ENCODE results near the gene TMBIM1. TPM values are rescaled to one million over a fixed set of nuclear protein-coding genes. Genes with fewer than 3 reads are reported as not detected.

Gene TMBIM1
- polyA plus RNA-seq, 1 of the 3 experiments (the other 2 are of a cell fraction) = 7.8 TPM

GRCh38 chr2:218244204-218244603 lies 48.1 kb downstream of the TMBIM1 start:
- H3K36me3 ChIP-seq (replicated peaks in 1 of 2; ENCODE audit: control insufficient read depth in 1 of 2, insufficient read depth in 2 of 2, low read length in 1 of 2) = peaks cover 76 to 97% of the 10 kb centered on the region in 2 experiments
- no peak overlapping the region for H3K27ac ChIP-seq (ENCODE audit: low read depth in 2 of 2, low read length in 1 of 2)
- H2AFZ ChIP-seq (ENCODE audit: low read depth) = no peak overlapping the region
- no peaks in the 10 kb centered on the region for H3K9me3 ChIP-seq
- no peaks in the 10 kb centered on the region for H3K9me2 ChIP-seq
- H3K4me2 ChIP-seq = no peak overlapping the region
- no peak for TF ChIP-seq MEF2A (IDR thresholded peaks at IDR 0.05; ENCODE audit: borderline replicate concordance, low read depth)
- no peak for TF ChIP-seq ZBTB33 (IDR thresholded peaks at IDR 0.05; ENCODE audit: borderline replicate concordance, low read depth)
- no peak for TF ChIP-seq ELF1 (IDR thresholded peaks at IDR 0.05)
- no peak for TF ChIP-seq FOSL2 (IDR thresholded peaks at IDR 0.05; ENCODE audit: borderline replicate concordance, low read depth)
- DNase-seq = no peak
- no peaks in the 10 kb centered on the region for H3K4me1 ChIP-seq (ENCODE audit: control insufficient read depth in 1 of 2, insufficient read depth in 2 of 2, low read depth in 1 of 2, low read length in 1 of 2)
- peaks cover 7% of the 10 kb centered on the region for H3F3A ChIP-seq (replicated peaks; ENCODE audit: insufficient read depth)
- CTCF ChIA-PET = interaction anchor here (1.1 to 5.7 kb wide), 3 partner anchors 14 to 26 kb away, joined by 4 to 34 read pairs (median 4); partner anchors contain the start of genes AAMP and PNKD
- H3K9ac ChIP-seq = no peak overlapping the region
- peaks cover 78% of the 10 kb centered on the region for H3K79me2 ChIP-seq (ENCODE audit: insufficient read depth)
- 100% methylated on average over 1 of the region's 1 CpG for WGBS (ENCODE audit: low lambda C conversion rate)
- H3K27me3 ChIP-seq (ENCODE audit: insufficient read depth) = no peaks in the 10 kb centered on the region
- no peak overlapping the region for H3K4me3 ChIP-seq (ENCODE audit: low read depth in 2 of 2, low read length in 1 of 2)
- POLR2A ChIA-PET = no interaction called here
- H4K20me1 ChIP-seq (ENCODE audit: insufficient read depth) = 0 out of 2 replicates have a peak, but pooled peaks cover 7% of the 10 kb centered on the region

- TF ChIP-seq GATA2 (CRISPR knock-in tag; IDR thresholded peaks at IDR 0.05) (no peak), ZBTB33 (IDR thresholded peaks at IDR 0.05; ENCODE audit: borderline replicate concordance, low read depth) (no peak), RFX5 (IDR thresholded peaks at IDR 0.05; ENCODE audit: low read length) (no peak), TEAD4 (IDR thresholded peaks at IDR 0.05; ENCODE audit: borderline replicate concordance, insufficient read depth) (no peak), NFIC (IDR thresholded peaks at IDR 0.05; ENCODE audit: borderline replicate concordance) (no peak), TCF12 (IDR thresholded peaks at IDR 0.05) (no peak), CTCF (IDR thresholded peaks at IDR 0.05) (no peak), USF1 (IDR thresholded peaks at IDR 0.05; ENCODE audit: borderline replicate concordance, low read depth) (no peak), MAX (IDR thresholded peaks at IDR 0.05; ENCODE audit: low read depth) (no peak), POLR2AphosphoS5 (IDR thresholded peaks at IDR 0.05; ENCODE audit: low read depth, low read length) (no peak)
- no peaks in the 10 kb centered on the region for H3K9me2 ChIP-seq
- no peak overlapping the region for H3K27ac ChIP-seq (ENCODE audit: low read depth in 2 of 2, low read length in 1 of 2)
- H3K36me3 ChIP-seq (replicated peaks in 1 of 2; ENCODE audit: control insufficient read depth in 1 of 2, insufficient read depth in 2 of 2, low read length in 1 of 2) = peaks cover 73 to 98% of the 10 kb centered on the region in 2 experiments
- no peak for DNase-seq
- POLR2A ChIA-PET = no interaction called here
- CTCF ChIA-PET = interaction anchor here (0.8 kb wide), 1 partner anchor 11 kb away, joined by 3 read pairs; no protein-coding TSS in a partner anchor
- H3F3A ChIP-seq (replicated peaks; ENCODE audit: insufficient read depth) = peaks cover 13% of the 10 kb centered on the region
- no peaks in the 10 kb centered on the region for H3K9me3 ChIP-seq
- H3K4me1 ChIP-seq (ENCODE audit: control insufficient read depth in 1 of 2, insufficient read depth in 2 of 2, low read depth in 1 of 2, low read length in 1 of 2) = no peaks in the 10 kb centered on the region
- H3K9ac ChIP-seq = no peak overlapping the region
- 100% methylated on average over 1 of the region's 1 CpG for WGBS (ENCODE audit: low lambda C conversion rate)
- no peaks in the 10 kb centered on the region for H3K27me3 ChIP-seq (ENCODE audit: insufficient read depth)
- H2AFZ ChIP-seq (ENCODE audit: low read depth) = no peak overlapping the region
- no peak overlapping the region for H3K4me2 ChIP-seq
- no peak overlapping the region for H3K4me3 ChIP-seq (ENCODE audit: low read depth in 2 of 2, low read length in 1 of 2)
- H3K79me2 ChIP-seq (ENCODE audit: insufficient read depth) = peaks cover 85% of the 10 kb centered on the region
- 0 out of 2 replicates have a peak, but pooled peaks cover 3% of the 10 kb centered on the region for H4K20me1 ChIP-seq (ENCODE audit: insufficient read depth)
Measured at GRCh38 chr2:218238887-218239286, 53.4 kb downstream of the TMBIM1 start.
